ENCODE measurements around the gene PPID. TPM values are rescaled to one million over a fixed set of nuclear protein-coding genes. Genes with fewer than 3 reads are reported as not detected.
"Not testable (repeated sequence)": the region's sequence is repeated elsewhere in the genome, so short reads cannot be mapped to it uniquely, and the experiment has no call there.

The PPID gene
- total RNA-seq, 2 experiments from 2014 or later: 66.5 to 69.3 TPM

DNA sequence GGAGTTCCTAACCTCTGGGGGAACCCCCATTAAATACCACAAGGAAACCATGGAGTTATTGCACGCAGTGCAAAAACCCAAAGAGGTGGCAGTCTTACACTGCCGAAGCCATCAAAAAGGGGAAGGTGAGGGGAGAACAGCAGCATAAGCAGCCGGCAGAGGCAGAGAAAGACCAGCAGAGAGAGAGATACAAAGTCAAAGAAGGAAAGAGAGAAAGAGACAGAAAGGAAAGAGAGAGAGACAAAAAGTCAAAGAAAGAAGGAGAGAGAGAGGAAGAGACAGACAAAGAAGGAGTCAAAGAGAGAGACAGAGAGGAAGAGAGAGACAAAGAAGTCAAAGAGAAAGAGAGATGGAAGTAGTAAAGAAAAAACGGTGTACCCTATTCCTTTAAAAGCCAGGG, 59.9 kb downstream of the PPID start:
- H3K36me3 Mint-ChIP-seq (ENCODE audit: low read depth); DNase-seq; H3K4me3 Mint-ChIP-seq; H3K27me3 Mint-ChIP-seq; CTCF ChIA-PET; H3K4me1 Mint-ChIP-seq (ENCODE audit: low read depth); H3K9me3 Mint-ChIP-seq; POLR2A ChIA-PET; H3K27ac Mint-ChIP-seq; ATAC-seq; intact Hi-C loops (cut with micrococcal nuclease): not testable (repeated sequence)

Other genes with a start within 250 kb of the PPID start
- not detected for gene RXFP1, start 201.5 kb downstream of the PPID start, total RNA-seq
- gene C4orf46, start 51.5 kb downstream of the PPID start, total RNA-seq: 10 to 100 TPM; 17.7 to 19.0 TPM
- gene ETFDH, start 51.1 kb downstream of the PPID start, total RNA-seq: 10 to 100 TPM; 28.8 to 31.6 TPM
- gene FNIP2, start 45.6 kb upstream of the PPID start, total RNA-seq: 10 to 100 TPM; 11.2 to 11.7 TPM

Measured in activated CD8-positive, alpha-beta T cell treated with anti-CD3 and anti-CD28 coated beads for 36 hours (primary cell).